ENCODE data around the gene GOLGA6A. TPM values are rescaled to one million over a fixed set of nuclear protein-coding genes. Genes with fewer than 3 reads are reported as not detected.

GOLGA6A gene
- total and polyA plus RNA-seq, 2 donors (not counting 1 experiment from before 2014, with no cell fraction given), result 0.31 to 1.0 TPM

GRCh38 chr15:74028646-74029045 lies 53.7 kb downstream of the GOLGA6A start:
- Histone ChIP-seq H3K27ac (ENCODE audit: low read length in 2 of 2) (no peak overlapping the region), H3K4me2 (replicated peaks; ENCODE audit: low read depth, low read length, poor library complexity, severe bottlenecking) (no peak overlapping the region), H3K9me3 (ENCODE audit: control extremely low read depth in 1 of 3, control insufficient read depth in 2 of 3, insufficient read depth in 1 of 3, low read length in 2 of 3) (no peaks in the 10 kb centered on the region), H3K27me3 (replicated peaks in 1 of 4; ENCODE audit: control extremely low read depth in 1 of 4, control insufficient read depth in 3 of 4, insufficient read depth in 4 of 4, low read length in 3 of 4) (no peaks in the 10 kb centered on the region), H3K4me3 (ENCODE audit: control extremely low read depth in 1 of 5, extremely low read depth in 1 of 5, insufficient read depth in 1 of 5, low read depth in 2 of 5, low read length in 4 of 5) (no peak overlapping the region), H3K9ac (ENCODE audit: low read length) (no peak overlapping the region), H3K4me1 (ENCODE audit: control insufficient read depth in 2 of 2, insufficient read depth in 2 of 2, low read length in 2 of 2) (no peaks in the 10 kb centered on the region), H3K79me2 (ENCODE audit: control insufficient read depth, insufficient read depth, low read length) (peaks cover 22% of the 10 kb centered on the region), H4K20me1 (ENCODE audit: control insufficient read depth, insufficient read depth, low read length, poor library complexity, severe bottlenecking) (peaks cover 31% of the 10 kb centered on the region), H3K36me3 (replicated peaks in 1 of 2; ENCODE audit: control extremely low read depth in 1 of 2, control insufficient read depth in 1 of 2, extremely low read depth in 1 of 2, insufficient read depth in 2 of 2, low read length in 1 of 2) (peaks cover 8 to 80% of the 10 kb centered on the region in 2 experiments), H2AFZ (ENCODE audit: insufficient read depth, low read depth, low read length, poor library complexity, severe bottlenecking) (no peak overlapping the region)
- intact Hi-C loops (cut with micrococcal nuclease), result no loop called here
- no peaks in the 10 kb centered on the region for H3K27me3 Mint-ChIP-seq
- ATAC-seq (ENCODE audit: low read depth) (no peak), DNase-seq (no peak)
- 92% methylated on average over 2 of the region's 3 CpGs for WGBS (ENCODE audit: insufficient coverage)
- ChIA-PET POLR2A (no interaction called here), CTCF (interaction anchor here (1.1 to 2.3 kb wide), 2 partner anchors 20 to 56 kb away, joined by 3 to 7 read pairs; no protein-coding TSS in a partner anchor)
- no peaks in the 10 kb centered on the region for H3K9me3 Mint-ChIP-seq (ENCODE audit: insufficient read depth)
- no peaks in the 10 kb centered on the region for H3K4me1 Mint-ChIP-seq
- H3K4me3 Mint-ChIP-seq, result no peak overlapping the region
- no peak overlapping the region for H3K27ac Mint-ChIP-seq
- TF ChIP-seq CTCF (IDR thresholded peaks at IDR 0.05) (no peak), EZH2 (IDR thresholded peaks at IDR 0.05; ENCODE audit: borderline replicate concordance, insufficient read depth, low read depth, low read length, poor library complexity, severe bottlenecking) (no peak)

DNA sequence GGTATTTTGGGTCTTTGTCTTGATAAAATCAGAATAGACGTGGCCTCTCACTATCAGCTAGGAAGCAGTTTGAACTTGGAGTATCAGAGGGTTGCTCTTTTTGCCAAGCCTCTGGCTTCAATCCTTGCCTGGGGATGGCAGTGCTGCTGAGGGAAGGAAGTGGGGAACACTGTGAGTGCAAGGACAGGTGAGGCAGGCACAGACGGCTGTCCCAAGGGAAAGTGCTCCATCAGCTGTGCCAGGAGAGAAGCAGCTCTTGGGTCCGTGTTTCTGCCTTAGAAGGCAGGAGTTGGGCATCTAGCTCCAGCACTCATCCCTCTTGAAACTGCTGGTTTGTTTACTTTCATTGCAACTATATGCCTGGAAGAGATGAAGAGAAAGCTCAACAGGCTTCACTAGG lies 54.7 kb downstream of the GOLGA6A start:
- Mint-ChIP-seq H3K4me3 (no peak overlapping the region), H3K27me3 (no peaks in the 10 kb centered on the region), H3K9me3 (ENCODE audit: insufficient read depth) (no peaks in the 10 kb centered on the region), H3K27ac (no peak overlapping the region), H3K4me1 (no peaks in the 10 kb centered on the region)
- Histone ChIP-seq H3K9me3 (ENCODE audit: control extremely low read depth in 1 of 3, control insufficient read depth in 2 of 3, insufficient read depth in 1 of 3, low read length in 2 of 3) (no peaks in the 10 kb centered on the region), H3K4me3 (ENCODE audit: control extremely low read depth in 1 of 5, extremely low read depth in 1 of 5, insufficient read depth in 1 of 5, low read depth in 2 of 5, low read length in 4 of 5) (no peak overlapping the region), H3K36me3 (replicated peaks in 1 of 2; ENCODE audit: control extremely low read depth in 1 of 2, control insufficient read depth in 1 of 2, extremely low read depth in 1 of 2, insufficient read depth in 2 of 2, low read length in 1 of 2) (peaks cover 10 to 78% of the 10 kb centered on the region in 2 experiments), H3K4me2 (replicated peaks; ENCODE audit: low read depth, low read length, poor library complexity, severe bottlenecking) (no peak overlapping the region), H3K79me2 (ENCODE audit: control insufficient read depth, insufficient read depth, low read length) (peaks cover 31% of the 10 kb centered on the region), H2AFZ (ENCODE audit: insufficient read depth, low read depth, low read length, poor library complexity, severe bottlenecking) (no peak overlapping the region), H3K4me1 (ENCODE audit: control insufficient read depth in 2 of 2, insufficient read depth in 2 of 2, low read length in 2 of 2) (no peaks in the 10 kb centered on the region), H3K9ac (ENCODE audit: low read length) (no peak overlapping the region), H3K27ac (ENCODE audit: low read length in 2 of 2) (no peak overlapping the region), H4K20me1 (ENCODE audit: control insufficient read depth, insufficient read depth, low read length, poor library complexity, severe bottlenecking) (peaks cover 39% of the 10 kb centered on the region), H3K27me3 (replicated peaks in 1 of 4; ENCODE audit: control extremely low read depth in 1 of 4, control insufficient read depth in 3 of 4, insufficient read depth in 4 of 4, low read length in 3 of 4) (no peaks in the 10 kb centered on the region)
- 84% methylated on average over 2 of the region's 3 CpGs for WGBS (ENCODE audit: insufficient coverage)
- intact Hi-C loops (cut with micrococcal nuclease), result no loop called here
- ChIA-PET POLR2A (interaction anchor here (1.1 kb wide), 1 partner anchor 1778 kb away, joined by 8 read pairs; no protein-coding TSS in a partner anchor), CTCF (interaction anchor here (1.1 to 2.3 kb wide), 2 partner anchors 21 to 55 kb away, joined by 3 to 7 read pairs; no protein-coding TSS in a partner anchor)
- TF ChIP-seq CTCF (IDR thresholded peaks at IDR 0.05) (no peak), EZH2 (IDR thresholded peaks at IDR 0.05; ENCODE audit: borderline replicate concordance, insufficient read depth, low read depth, low read length, poor library complexity, severe bottlenecking) (no peak)
- ATAC-seq (ENCODE audit: low read depth) (no peak), DNase-seq (no peak)

Measured in B cell (primary cell).